RWPE2 (cell line): ENCODE results near the gene NPAS1.

ENCODE experiments used
- ATAC-seq: fragments of 200-7000 bp; cut with Tn5 transposase; 3 replicates; pipeline ENCODE4 v1.9.1; 2021; ENCODE audit warnings: low read depth
- DNase-seq: peaks from one replicate; pipeline ENCODE4 v3.0.0-alpha.2; 2020; ENCODE audit warnings: low spot score
- H3K27ac ChIP-seq: fragments of 450-650 bp; 2 replicates; pipeline ENCODE4 v1.5.1; 2017; ENCODE audit warnings: mild to moderate bottlenecking; ENCODE audit not compliant: poor library complexity, severe bottlenecking
- H3K27me3 ChIP-seq: fragments of 250-450 bp; sonication (Bioruptor Pico); 2 replicates; pipeline ENCODE4 v1.5.1; 2021; ENCODE audit warnings: mild to moderate bottlenecking, moderate library complexity; ENCODE audit not compliant: insufficient read depth, poor library complexity, severe bottlenecking
- H3K36me3 ChIP-seq: fragments of 250-450 bp; sonication (Bioruptor Pico); 2 replicates; pipeline ENCODE4 v1.5.1; 2020; ENCODE audit warnings: low read depth, mild to moderate bottlenecking, moderate library complexity
- H3K4me1 ChIP-seq: fragments of 250-450 bp; sonication (Bioruptor Pico); 2 replicates; pipeline ENCODE4 v1.5.1; 2021; ENCODE audit warnings: mild to moderate bottlenecking, moderate library complexity; ENCODE audit not compliant: insufficient read depth, poor library complexity, severe bottlenecking
- H3K4me3 ChIP-seq: fragments of 250-450 bp; sonication (Bioruptor Pico); 2 replicates; pipeline ENCODE4 v1.5.1; 2021; ENCODE audit warnings: mild to moderate bottlenecking, moderate library complexity; ENCODE audit not compliant: severe bottlenecking
- H3K9me3 ChIP-seq: fragments of 250-450 bp; sonication (Bioruptor Pico); 2 replicates; pipeline ENCODE4 v1.5.1; 2021; ENCODE audit warnings: mild to moderate bottlenecking, moderate library complexity; ENCODE audit not compliant: severe bottlenecking
- TF ChIP-seq, protein P1 (sequence below): fragments of 450-650 bp; IDR thresholded peaks from one replicate; pipeline ENCODE4 v1.5.1; 2017; ENCODE audit warnings: mild to moderate bottlenecking, moderate library complexity; ENCODE audit not compliant: poor library complexity, severe bottlenecking

NPAS1 gene

DNA sequence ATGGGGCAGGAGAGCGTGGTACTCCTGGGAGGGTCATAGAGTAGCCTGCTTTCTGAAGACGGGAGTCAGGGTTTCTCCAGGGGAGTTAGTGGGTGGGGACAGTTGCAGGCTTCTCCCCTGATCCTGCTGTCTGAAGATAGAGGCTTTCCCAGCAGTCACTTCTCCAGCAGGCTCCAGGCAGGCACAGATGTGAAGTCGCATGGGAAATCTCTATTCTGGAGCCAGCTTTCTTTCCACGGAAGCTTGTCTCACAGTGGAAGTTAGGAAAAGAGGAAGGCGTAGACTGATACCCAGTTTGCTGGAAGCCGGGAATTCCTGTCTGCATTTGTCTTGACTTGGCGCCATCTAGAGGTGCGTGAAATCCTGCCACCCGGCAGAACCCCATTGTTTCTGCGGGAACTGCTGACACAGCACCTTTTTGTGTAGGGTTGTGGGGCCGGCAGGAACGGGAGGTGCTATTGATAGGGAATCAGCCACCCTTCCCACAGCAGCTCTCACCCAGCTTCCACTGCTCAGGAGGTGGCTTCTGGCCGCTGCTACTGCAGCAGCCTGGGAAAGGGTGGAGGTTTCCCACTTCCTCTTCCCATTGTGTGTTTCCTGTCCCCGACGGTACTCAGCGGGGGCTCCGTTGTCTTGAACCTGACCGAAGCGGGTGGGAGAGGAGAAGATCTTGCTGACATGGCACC, 28.5 kb upstream of the NPAS1 start:
- no peak overlapping the region for H3K27ac ChIP-seq
- H3K36me3 ChIP-seq = peaks cover 54% of the 10 kb centered on the region
- no peaks in the 10 kb centered on the region for H3K9me3 ChIP-seq
- no peak overlapping the region for H3K4me3 ChIP-seq
- DNase-seq (no peak), ATAC-seq (peak; percentile 78)
- TF ChIP-seq, protein P1, sequence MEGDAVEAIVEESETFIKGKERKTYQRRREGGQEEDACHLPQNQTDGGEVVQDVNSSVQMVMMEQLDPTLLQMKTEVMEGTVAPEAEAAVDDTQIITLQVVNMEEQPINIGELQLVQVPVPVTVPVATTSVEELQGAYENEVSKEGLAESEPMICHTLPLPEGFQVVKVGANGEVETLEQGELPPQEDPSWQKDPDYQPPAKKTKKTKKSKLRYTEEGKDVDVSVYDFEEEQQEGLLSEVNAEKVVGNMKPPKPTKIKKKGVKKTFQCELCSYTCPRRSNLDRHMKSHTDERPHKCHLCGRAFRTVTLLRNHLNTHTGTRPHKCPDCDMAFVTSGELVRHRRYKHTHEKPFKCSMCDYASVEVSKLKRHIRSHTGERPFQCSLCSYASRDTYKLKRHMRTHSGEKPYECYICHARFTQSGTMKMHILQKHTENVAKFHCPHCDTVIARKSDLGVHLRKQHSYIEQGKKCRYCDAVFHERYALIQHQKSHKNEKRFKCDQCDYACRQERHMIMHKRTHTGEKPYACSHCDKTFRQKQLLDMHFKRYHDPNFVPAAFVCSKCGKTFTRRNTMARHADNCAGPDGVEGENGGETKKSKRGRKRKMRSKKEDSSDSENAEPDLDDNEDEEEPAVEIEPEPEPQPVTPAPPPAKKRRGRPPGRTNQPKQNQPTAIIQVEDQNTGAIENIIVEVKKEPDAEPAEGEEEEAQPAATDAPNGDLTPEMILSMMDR = peak; percentile 93
- no peaks in the 10 kb centered on the region for H3K27me3 ChIP-seq
- H3K4me1 ChIP-seq = no peaks in the 10 kb centered on the region

DNA sequence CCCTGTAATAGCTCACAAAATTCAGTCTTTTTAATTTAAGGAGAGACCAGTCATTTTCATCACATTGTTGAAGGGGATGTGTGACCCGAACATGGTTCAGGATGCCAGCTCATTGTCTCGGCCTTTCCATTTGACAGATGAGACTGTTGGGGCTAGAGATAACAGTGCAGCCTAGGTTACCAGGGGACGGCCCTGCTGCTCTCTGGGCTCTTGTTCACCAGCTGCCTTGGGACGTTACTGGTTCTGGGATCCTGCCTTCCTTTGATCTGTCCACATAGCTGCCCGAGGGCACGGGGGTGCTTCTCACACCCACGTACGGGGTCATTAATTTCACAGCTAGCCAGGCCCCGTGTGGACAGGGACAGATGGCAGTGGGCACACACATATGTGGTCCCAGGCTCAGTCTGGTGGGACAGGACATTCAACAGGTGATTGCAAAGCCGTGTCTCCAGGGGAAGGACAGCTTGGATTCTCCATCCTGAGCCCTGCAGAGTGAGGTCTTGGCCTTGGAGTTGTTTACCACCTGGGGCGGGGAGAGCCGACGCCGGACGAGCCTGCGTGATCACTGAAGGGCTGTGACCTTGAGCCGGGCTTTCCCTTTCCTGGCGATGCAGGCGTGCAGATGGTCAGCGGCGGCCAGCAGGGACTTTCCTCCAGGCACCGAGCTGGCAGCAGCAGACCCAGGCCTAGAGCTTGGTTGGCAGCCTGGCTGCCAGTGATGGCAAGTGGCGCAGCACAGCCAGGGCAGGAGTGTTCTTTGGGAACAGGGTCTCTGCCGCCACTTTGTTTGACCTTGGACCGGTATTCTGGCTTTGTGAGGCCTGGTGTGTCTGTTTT, 26.7 kb upstream of the NPAS1 start:
- no peaks in the 10 kb centered on the region for H3K4me1 ChIP-seq
- no peak for DNase-seq
- no peaks in the 10 kb centered on the region for H3K9me3 ChIP-seq
- peaks cover 61% of the 10 kb centered on the region for H3K36me3 ChIP-seq
- H3K4me3 ChIP-seq = no peak overlapping the region
- H3K27me3 ChIP-seq = no peaks in the 10 kb centered on the region
- ATAC-seq = no peak
- TF ChIP-seq, protein P1 = no peak
- no peak overlapping the region for H3K27ac ChIP-seq

DNA sequence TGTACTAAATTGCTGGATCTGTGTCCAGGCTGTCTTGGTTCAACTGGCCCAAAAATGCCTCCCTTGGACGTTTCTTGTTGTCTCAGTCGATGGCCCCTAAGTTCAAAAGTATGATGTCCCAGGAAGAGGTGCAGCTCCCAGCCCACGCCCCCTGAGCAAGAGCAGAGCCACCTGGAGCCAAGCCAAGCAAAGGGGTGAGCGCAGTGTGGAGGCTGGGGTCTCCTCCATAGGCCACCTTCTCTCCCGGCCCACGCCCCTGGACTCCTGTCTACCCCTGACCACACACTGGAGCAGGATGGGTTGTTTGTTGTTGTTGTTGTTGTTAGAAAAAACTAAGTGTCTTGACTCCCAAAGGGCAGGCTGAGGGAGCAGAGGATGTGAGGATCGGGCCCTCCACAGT, 26.0 kb upstream of the NPAS1 start:
- TF ChIP-seq, protein P1 = no peak
- H3K27me3 ChIP-seq = no peaks in the 10 kb centered on the region
- ATAC-seq (no peak), DNase-seq (no peak)
- peaks cover 68% of the 10 kb centered on the region for H3K36me3 ChIP-seq
- no peak overlapping the region for H3K4me3 ChIP-seq
- H3K27ac ChIP-seq = no peak overlapping the region
- no peaks in the 10 kb centered on the region for H3K4me1 ChIP-seq
- no peaks in the 10 kb centered on the region for H3K9me3 ChIP-seq

DNA sequence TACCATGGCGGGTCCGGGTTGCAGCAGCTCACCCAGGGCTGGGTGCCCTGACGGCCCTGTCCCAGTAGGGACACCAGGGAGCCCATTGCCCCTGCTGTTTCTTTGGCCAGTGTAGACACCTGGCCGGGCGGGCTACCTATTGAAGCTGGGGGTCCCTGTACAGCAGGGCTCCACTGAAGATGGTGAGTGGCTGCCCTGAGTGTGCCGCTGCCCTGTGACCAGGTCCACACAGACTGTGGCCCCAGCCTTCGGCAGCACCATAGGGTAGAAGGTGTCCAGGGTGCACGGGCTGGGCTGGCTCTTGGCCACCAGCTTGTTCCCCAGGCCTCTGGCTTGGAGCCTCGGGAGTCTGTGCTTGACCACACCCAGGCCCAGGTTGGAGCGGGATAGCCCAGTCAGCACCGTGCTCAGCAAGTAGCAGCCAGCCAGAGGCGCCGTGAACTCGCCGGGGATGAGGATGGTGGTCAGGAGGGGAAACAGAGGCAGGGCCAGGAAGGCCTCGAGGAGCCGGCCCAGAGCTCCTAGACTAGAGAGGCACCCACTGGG, 25.4 kb upstream of the NPAS1 start:
- H3K36me3 ChIP-seq = peaks cover 74% of the 10 kb centered on the region
- DNase-seq (no peak), ATAC-seq (no peak)
- no peaks in the 10 kb centered on the region for H3K4me1 ChIP-seq
- H3K27ac ChIP-seq = no peak overlapping the region
- no peaks in the 10 kb centered on the region for H3K27me3 ChIP-seq
- H3K9me3 ChIP-seq = no peaks in the 10 kb centered on the region
- TF ChIP-seq, protein P1 = no peak
- no peak overlapping the region for H3K4me3 ChIP-seq
